HG03457 (cell line): Measurements from ENCODE around the gene LSS.
"Not testable (repeated sequence)": the region's sequence is repeated elsewhere in the genome, so short reads cannot be mapped to it uniquely, and the experiment has no call there.

ENCODE experiments used
- ATAC-seq: cut with Tn5 transposase; IDR thresholded peaks from one replicate; pipeline ENCODE4 v1.9.1; 2021; ENCODE audit warnings: moderate number of reproducible peaks; ENCODE audit not compliant: unreplicated experiment

Gene LSS

DNA sequence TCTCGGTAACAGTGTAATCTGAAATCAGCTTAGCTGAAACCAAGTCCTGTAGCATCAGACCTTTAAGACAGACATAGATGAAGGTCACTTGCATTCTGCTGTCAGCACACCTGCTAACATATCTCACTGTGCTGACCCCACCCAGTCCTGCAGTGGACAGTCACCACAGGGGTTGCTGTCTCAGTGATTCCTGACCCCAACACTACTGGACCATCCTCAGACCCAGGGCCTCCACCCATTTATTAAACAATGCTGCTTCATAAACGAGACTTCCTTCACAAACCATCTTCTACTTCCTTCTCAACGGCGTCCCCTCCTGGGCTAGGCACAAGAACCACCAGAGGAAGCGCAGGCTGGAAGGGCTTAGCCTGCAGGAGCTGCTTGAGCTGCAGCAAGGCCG is 17.8 kb upstream of the LSS start:
- no peak for ATAC-seq

DNA sequence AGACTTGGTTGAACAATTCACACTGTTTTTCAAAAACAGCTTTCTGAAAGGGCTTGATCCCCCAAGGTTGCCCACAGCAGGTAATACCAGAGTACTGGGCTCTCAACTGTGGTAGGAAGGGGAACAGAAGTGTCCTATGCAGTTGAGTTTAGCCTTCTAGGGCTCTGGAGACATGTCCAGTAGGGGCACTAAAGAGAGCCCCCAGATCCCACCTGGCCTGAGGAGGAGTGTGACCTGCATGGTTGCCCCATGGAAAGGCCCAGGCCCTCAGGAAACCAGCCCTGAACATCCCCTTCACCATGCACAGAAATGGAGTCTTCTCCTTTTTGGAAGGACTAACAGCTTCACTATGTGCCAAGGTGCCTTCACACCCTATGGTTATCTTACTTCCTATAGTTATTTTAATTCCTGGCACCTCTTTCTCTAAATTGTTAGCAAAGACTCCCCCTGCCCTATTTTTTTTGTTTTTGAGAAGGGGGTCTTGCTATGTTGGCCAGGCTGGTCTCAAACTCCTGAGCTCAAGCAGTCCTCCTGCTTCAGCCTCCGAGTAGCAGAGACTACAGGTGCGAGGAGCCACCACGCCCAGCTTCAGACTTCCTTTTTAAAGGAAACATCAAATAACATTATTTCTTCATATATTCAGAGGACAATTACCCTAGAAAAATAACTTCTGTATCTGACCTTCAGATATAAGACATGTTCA is 16.8 kb upstream of the LSS start:
- ATAC-seq: no peak

DNA sequence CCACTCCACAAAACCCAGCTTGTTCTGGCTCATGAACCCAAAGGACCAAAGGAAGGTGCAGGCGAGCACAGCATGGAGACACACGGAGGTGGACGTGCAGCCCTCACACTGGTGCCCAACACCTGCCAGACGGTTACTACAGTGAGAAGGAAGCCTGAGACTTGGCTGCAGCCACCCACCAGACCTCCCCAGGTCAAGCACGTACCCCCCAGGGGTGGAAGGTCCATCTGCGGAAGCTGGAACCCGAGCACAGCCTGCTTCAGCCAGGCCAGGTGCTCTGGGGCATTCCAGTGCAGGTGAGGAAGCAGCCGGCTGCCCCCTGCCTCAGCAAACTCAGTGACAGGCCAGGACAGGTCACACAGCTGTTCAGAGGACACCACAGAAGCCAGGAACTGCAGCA is 16.0 kb upstream of the LSS start:
- no peak for ATAC-seq

DNA sequence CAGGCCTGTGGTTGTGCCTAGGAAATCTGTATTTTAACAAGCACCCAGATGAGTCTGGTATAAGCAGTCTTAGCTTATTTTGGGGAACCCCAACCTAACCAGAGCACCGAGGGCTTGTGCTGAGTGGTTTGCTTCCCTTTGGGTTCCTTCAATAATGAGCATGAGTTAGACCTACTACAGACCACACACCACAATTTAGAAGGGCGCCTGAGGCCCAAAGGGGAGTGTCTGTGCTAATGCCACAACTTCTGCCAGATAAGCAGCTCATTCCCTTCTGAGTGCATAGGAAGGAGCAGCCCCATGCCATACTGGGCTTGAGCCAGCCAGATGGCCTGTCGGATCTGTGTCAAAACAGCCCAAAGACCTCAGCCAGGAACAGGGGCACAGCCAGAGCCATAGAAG is 15.4 kb upstream of the LSS start:
- no peak for ATAC-seq

DNA sequence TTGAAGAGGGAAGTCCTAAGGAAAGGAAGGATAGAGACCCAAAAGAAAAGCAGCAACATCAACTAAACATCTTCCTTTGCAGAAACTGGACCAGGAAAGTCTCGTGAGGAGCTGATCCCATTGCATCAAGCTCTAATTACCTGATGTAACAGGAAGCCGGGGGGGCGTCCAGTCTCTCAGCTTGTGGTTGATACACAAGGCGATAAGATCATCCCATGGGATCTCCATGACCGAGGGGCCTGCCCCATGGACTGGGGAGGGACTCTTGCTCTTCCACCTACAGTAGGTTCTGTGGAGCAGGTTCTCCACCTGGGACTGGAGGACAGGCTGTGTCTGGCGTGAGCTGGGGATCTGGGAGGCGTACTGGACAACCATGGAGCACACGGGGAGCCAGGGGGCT is 14.8 kb upstream of the LSS start:
- ATAC-seq: no peak

DNA sequence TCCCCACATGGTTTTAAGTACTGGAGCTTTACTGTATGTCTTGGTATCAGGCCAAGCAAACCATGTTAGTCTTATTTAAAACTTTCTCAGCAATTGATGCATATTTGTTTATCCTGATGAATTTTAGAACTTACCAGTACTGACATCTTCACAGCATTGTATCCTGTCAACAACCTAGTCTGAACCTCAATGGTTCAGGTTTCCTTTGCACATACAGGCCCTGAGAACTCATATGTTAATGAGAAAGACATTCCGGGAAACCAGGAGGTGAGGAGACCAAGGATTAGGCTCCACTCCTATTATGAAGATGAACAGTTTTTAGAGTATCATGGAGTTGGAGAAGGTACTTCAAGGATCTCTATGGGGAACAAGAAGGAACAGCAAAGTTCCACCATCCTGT is 13.0 kb upstream of the LSS start:
- ATAC-seq: not testable (repeated sequence)

DNA sequence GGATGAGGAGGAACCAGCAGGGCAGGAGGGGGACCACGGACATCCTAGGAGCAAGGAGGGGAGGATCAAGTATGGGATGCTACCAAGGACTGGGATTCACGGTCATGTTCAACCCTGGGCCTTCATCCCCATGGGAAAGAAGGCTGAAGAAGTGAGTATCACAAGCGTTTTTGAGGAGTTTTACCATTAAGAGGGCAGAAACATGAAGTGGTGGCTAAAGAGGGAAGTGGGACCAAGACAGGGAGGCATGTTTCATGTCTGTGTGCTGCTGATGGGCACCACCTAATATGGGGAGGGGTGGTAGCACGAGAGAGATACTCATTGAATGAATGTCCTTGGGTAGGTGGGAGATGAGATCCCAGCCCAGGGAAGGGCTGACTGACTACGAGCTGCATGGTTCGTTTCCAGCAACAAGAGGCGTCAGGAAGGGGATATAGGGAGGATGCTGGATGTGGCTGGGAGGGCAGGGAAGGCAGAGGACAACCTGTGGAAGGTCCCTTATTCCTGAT is 11.3 kb upstream of the LSS start:
- no peak for ATAC-seq

DNA sequence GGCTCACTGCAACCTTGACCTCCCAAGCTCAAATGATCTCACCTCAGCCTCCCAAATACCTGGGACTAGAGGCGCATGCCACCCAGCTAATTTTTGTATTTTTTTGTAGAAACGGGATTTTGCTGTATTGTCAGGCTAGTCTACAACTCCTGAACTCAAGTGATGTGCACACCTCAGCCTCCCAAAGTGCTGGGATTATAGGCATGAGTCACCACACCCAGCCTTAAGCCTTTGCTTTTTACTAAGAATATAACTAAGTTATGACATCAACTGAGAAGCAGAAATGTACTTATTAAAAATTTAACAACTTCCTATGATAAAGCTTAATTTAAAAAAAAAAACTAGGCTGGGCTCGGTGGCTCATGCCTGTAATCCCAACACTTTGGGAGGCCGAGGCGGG is 8.9 kb upstream of the LSS start:
- no peak for ATAC-seq

DNA sequence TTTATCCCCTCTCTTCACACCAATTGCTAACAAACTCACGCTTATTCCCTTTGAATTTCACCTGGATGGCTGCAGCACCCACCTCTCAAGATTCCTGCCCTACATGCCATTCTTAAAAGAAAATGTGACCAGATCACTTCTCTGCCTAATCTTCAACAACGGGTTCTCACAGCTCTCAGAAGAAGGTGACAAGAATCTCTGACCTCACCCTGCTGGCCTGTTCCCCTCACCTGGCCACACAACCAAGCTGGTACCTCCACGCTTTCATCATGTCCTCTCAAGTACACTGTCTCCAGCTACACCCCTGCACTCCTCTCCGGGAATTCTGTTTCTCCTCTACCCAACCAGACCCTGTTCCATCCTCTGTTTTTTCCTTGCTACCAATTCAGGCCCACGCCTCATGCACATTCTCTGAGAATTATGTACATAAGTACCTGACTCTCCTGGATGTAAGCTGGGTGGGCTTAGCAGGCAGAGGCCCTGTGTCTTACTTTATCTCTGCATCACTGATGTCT is 5.9 kb upstream of the LSS start:
- no peak for ATAC-seq

DNA sequence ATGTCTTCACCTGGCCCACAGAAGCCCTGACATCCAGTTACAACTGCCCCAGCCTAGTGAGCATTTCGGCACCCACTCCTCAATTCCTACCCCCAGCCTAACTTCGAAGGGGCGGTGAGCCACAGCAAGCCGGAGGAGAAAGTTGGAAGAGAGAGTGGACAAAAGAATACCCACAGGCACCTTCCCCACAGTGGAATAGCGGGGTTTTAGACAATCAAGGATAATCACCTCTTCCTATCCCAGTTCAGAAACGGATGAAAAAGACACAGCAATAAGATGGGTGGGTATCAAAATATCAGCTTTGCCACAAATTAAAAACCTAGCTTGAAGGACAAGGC is 1.3 kb upstream of the LSS start:
- ATAC-seq: no peak

DNA sequence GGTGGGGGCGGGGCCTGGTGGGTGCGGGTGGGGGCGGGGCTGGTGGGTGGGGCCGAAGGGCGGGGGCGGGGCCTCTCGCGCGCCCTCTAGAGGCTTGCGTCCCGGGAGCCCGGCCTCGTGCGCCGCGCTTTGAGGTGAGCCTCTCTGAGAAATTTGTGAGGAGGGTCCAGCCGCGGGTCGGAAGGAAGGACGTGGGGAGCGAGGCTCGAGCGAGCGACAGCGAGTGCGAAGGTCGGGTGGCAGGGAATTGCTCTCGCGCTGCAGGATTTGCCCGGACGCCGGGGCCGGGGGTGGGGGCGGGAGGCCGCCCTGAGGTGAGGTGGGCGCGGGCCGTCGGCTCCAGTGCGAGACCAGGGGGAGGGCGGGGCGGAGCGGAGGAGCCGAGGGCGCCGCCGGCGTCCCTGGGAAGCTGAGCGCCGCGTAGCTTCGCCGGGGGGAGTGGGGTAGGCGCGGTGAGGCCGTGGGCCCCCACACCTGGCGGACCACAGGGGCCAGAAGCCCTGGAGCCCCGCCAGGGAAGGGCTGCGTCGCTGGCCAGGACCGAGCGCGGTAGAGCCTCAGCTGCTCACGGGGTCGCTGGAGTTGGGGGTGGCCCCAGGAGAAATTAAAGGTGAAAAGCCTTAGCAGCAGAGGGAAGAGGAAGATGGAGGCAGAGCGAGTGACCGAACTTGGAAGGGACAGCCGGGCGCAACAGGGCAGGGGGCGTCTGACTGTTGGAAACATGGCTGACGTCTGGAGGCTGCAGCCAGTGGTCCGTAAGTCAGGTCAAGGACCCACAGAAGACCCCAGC is 754 bp upstream of the LSS start:
- no peak for ATAC-seq

DNA sequence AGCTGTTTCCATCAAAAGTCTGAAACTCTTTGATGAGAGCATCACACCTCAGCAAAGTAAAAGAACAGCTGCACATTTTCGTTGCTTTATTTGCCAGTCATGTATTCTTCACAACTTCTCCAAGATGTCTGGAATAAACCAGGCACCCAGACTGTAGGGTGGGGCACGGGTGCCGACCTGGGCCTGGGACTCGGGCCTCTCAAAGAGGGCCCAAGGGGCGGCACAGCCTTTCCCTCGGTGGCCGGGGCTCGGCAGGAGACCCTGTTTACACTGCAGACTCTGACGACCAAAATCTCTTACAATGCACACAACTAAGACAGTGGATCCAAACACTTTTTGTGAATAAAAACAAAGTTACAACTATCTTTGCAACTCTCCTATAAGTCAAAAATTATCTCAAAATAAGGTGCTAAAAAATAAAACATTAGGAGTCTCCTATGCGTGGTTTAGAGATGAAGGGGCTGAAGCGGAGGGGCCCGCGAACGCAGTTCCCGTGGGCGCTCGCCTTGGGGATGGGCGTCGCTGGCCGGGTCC is 696 bp downstream of the LSS start:
- ATAC-seq: no peak

DNA sequence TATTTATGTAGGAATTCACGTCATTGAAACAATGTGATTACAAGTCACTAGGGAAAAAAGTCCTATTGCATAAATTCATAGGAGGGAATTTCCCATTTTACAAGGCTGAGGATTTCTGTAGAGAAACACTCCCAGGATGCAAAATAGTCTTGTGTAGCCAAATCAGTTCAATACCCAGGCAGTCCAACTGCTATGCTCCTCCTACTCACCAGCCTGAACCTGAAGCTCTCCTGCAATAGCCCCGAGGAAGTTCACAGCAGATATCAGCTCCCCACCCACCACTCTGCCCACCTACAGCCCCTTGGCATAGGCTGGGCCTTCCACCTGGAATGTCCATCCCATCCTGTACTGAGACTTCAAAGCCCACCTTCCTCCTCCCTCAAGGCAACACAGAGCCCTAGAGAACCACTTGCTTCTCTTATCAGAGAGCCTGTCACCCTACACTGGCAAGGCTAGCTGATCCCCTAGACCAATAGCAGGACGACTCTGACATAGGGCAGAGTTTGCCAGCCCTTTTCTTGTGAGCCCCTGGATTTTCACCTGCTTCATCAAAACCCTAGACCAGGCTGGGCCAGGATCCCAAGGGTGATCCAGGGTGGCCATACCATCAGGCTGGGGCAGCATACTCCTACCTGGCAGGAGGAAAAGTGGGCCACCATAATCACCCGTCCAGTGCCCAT is 1.5 kb downstream of the LSS start:
- ATAC-seq: no peak

DNA sequence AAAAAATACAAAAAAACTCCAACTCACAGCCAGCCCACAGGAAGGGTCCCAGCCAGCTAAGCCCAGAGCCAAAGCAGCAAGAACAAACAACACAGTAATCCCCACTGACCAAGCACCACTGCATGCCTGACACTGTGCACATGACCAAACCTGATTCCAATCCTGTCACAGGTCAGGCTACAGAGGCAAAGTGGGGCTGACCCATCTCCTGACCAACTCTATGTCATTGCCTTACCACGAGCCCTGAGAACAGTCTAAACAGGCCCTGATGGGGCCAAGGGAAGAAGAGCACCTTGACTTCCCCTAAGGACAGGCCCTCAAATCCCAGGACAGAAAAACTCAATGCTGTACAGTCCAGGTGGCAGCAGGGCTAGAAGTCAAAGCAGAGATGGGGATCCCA is 2.4 kb downstream of the LSS start:
- no peak for ATAC-seq

DNA sequence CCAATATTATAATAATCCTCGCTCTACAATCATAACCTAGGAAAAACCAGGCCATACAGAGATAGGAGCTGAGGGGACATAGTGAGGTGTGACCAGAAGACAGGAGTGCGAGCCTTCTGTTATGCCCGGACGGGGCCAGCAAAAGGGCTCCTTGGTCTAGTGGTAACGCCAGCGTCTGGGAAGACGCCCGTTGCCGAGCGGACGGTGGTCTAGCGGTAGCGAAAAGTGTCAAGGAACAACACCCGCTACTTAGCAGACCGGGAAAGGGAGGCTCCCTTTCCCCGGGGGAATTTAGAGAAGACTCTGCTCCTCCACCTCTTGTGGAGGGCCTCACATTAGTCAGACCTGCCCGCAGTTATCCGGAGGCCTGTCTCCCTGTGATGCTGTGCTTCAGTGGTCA is 4.9 kb downstream of the LSS start:
- not testable (repeated sequence) for ATAC-seq

DNA sequence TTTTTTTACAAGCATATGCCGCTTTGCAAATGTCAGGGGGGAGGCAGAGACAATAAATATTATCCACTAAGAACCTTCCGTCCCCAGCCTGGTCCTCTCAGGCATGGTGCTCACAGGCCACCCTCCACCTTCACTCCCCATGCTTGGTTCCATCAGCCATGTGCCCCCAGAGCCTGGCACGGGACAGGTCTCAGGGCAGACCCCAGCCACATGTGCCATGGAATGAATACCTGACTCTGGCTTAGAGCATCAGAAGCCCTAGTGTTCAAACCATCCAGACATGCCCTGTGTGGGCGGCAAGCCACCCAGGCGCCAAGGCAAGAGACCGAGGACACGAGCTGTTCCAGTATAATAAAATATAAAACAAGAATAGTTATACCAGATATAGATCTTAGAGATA is 5.4 kb downstream of the LSS start:
- ATAC-seq: no peak

DNA sequence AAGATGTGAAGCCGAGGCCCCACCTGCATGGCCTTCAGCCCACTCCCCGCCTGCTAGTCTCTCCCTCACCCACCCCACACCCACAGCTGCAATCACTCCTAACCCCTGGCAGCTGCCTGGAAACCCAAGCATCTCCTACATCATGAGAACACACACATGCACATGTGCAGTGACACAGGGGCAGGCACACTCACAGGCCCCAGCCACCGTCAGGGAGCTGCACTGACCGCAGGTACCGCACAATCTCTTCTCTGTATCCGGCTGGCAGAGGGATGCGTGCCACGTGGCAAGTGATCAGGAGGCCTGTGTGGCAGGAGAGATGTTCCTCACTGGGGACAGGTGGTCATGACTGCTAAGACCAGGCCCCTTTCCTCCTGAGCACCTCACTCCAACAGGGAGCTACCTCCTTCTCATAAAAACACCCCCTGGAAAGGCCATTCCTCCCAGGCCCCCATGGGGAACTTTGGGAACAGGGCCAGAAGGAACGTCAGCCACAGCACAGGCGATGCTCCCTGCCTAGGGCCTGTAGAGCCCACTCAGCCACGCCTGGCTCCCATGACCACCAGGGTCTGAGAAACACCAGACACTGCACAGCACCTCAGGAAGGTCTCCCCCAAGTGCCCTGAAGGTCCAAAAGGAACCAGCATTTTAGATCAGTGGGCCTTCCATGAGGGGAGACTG is 6.0 kb downstream of the LSS start:
- ATAC-seq: no peak

DNA sequence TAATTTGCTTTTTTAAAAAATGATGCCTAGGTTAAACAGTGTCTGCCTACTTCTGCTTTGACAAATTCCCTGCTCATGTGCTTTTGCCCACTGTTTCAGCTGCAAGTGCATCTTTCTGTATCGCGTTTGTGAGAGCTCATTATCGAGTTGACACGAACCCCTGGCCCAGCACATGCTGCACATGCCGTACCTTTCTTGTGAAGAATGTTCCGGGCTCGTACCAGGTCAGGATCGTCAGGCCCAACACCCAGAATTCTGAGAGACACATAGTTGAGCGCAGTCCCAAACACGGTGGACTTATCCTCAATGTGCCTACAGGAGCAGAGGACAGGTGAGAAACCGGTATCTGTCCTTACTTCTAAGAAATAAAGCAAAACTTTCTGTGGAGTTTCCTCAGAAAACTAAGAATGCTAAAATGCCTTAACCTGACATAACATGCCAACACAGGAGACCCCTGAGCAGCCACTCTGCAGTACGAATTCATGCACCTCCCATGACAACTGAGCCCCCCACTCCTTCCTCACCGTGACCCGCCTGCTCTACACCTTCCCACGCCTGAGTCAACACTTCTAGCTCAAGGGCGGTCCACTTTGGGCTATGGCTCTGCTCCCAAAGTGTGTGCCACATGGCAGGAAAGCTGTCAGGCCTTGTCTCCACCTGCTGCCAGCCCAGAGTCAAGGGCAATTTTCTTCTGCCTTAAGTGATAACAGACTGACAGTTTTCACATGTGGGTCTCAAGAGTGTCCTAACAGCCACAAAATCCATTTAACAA is 6.7 kb downstream of the LSS start:
- no peak for ATAC-seq

DNA sequence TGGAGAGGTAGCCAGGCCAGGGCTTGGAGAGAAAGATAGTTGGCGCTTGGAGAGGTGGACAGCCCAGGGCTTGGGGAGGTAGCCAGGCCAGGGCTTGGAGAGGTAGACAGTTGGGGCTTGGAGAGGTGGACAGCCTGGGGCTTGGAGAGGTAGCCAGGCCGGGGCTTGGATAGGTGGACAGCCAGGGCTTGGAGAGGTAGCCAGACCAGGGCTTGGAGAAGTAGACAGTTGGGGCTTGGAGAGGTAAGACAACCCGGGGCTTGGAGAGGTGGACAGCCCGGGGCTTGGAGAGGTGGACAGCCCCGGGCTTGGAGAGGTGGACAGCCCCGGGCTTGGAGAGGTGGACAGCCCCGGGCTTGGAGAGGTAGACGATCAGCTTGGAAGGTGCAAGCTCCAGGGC is 7.7 kb downstream of the LSS start:
- ATAC-seq: no peak

DNA sequence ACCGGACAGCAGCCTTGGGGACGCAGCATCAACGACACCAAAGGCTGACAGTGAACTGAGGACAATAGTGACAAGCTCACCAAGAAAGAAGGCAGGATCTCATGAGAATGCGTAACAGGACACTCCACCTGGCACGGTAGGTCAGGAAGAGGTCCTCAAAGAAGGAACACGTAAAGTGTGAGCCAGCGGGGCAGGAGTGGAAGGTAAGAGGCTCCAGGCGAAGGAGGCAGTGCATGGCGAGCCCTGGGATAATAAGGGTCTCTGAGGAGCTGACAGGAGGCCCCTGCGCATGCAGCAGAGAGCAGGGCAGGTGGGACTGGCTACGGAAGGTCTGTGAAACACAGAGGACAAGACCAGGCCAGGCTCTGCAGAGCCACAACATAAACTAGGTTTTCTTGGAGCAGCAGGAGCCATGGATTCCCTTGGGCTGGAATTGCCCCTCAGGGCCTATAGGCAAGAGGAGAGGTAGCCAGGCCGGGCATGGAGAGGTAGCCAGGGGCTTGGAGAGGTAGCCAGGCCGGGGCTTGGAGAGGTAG is 8.2 kb downstream of the LSS start:
- no peak for ATAC-seq
